Measurements from ENCODE around the gene NLK.
"Not testable (repeated sequence)": the region's sequence is repeated elsewhere in the genome, so short reads cannot be mapped to it uniquely, and the experiment has no call there.

The NLK gene

DNA sequence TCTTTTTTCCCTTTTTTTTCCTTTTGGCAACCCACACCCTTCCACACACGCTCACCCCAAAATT lies at the start of gene NLK:
Gene NLK, plus strand, starts transcription at position 21 of the 64 bp plus-strand sequence. CDS start 197 bp downstream, outside the sequence.
- no peak for DNase-seq

DNA sequence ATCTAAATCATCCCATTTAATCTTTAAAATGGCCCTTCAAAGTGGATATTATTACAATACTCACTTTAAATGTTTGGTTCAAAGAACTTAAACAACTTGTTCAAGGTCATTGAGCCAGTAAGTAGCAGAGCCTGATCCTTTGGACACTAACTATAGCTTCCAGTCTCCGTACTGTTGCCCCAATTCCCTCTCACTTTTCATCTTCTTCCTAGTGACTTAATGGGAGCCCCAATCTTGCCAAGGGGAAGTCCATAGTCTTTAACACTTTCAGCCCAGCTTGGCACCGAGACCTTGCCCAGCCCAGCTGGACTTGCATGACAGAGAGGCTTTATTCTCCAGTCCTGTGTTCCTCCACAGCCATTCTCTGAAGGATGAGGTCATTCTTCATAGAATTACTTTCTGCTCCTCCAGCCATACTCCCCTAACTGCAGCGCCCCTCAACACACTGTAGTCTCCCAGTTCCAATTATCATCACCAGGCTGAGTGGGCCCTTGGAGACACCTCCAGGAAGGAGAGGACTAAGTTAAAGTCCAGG lies 49.2 kb upstream of the NLK start:
- DNase-seq, result no peak

DNA sequence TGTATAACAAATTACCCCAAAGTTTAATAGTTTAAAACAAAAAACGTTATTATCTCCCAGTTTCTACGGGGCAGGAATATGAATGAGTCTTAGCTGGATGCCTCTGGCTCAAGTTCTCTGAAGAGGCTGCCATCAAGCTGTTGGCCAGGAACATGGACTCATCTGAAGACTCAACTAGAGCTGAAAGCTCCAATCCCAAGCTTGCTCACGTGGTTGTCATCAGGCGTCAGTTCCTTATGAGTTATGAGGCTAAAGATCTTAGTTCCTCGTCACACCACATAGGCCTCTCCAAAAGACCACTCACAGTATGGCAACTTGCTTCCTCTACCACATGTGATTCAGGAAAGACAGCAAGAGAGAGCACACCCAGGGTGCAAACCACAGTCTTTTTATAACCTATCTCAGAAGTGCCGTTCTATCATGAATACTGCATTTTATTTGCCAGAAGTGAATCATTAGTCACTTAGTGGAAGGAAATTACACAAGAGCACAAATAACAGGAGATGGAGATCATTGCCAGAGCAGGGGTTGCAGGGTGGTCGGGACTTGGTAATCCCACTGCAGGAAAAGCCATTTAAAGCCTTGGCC lies 48.7 kb upstream of the NLK start:
- DNase-seq, result no peak

DNA sequence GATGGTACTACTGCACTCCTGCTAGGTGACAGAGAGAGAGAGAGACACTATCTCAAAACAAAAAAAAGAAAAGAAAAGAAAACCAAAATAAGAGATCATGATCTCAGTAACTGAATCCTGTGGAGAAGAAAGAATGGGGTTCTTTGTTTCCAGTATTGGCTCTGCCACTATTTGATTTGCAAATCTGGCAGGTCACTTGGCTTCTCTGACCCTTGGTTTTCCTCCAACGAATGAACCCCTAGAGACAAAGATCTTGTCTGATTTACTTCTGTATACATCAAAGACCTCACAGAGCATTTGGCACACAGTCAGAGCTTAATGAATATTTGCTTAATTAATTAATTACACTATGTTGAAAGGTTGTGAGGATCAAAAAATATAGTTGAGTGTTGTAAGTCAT lies 47.9 kb upstream of the NLK start:
- DNase-seq, result no peak

DNA sequence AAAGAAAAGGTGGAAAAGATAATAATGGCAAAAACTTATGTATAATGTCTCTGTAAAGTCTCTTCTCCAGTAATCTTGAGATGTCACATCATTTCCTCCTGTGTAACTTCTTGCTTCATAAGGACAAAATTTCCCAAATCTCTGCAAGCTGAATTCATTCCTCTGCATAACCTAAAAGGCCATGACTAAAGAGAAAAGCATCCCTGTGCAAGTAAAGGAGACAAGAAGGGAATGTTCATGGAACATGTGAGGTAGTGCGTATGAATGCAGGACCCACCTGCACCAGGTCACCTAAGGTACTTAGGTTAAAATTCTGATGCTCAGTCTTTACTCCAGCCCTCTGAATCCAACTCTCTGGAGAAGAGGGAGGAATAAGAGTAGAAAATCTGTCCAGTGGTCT lies 46.9 kb upstream of the NLK start:
- DNase-seq, result no peak

DNA sequence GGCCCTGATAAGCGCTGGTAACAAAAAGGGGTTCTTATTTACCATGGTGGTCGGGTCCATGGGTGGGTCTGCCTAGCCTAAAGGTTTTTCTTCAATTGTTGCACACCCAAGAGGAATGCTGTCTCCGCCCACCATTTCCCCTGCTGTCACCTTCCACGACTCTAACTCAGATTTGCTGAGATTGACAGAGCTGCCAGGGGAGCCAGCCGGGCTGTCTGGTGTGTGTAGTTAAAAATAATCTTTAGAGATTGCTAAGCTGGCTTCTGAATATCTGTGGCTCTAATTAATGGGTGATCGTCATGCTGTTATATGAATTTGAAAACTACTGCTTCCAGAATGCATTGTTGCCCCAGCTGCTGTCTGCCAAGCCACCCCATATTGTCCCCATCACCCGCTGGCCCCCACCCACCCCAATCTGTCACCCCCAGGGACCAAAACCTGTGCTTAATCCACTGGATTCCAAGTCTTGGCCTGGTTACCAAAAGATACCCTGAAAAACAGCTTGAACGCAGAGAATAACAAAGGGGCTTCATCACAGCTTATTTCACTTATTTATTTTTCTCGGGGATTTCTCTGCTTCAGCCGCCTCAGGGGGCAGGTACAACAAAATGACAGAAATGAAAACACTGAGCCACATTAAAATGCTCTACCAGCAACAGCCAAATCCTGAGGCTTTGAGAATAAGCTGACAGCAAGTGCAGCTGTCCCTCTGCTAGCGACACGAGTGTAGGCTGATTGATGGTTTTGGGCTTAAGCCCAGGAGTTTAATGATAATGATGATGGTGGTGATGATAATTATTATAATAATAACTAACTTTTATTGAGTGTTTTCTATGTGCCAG lies 46.1 kb upstream of the NLK start:
- DNase-seq, result no peak

DNA sequence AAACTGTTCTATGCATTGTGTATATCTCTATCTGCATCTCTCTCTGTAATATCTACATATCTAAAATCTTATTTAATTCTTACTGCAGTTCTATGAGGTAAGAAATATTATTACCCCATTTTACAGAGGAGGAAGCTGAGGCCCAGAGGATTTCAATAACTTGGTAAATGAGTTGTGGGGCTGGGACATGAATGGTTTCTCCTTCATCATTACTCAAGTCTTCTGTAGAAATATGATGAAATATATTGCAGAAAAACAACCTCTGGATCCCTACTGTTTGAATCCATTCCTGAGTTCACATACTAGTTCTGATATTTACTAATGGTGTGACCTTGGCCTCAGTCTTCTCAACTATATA lies 45.5 kb upstream of the NLK start:
- no peak for DNase-seq

DNA sequence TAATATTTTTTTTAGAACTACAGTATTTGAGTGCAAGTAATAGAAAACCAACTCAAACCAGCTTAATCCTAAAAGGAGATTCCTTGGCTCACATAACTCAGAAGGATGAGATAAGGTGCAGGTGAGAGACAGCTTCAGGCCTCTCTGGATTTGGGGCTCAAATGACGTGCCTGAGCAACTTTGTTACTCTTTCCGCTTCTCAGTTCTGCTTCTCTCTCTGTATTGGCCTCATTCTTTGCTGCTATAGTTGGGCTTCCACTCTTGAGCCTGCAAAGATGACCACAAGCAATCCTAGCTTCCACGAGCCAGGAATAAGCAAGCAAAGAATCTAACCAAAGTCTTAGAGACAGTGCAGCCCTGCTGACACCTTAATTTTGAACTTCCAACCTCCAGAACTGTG lies 45.0 kb upstream of the NLK start:
- no peak for DNase-seq

DNA sequence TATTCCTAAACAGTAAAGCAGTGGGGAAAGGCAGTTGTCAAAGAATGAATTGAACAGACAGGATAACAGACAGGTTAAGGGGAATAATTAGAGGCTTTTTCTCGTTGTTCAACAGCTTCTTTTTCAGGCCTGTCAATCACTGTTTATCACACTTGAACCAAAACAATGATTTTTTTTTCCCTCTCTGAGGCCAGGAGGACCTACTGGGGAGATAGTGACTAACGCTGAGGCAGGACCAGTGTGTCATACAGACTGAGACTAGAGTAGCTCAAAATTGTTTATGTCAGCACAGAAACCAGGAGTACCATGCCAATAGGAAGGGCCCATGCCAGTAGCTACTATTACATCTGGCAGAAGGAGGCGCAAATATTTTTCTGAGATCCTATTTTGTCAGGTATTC lies 41.3 kb upstream of the NLK start:
- DNase-seq, result no peak

DNA sequence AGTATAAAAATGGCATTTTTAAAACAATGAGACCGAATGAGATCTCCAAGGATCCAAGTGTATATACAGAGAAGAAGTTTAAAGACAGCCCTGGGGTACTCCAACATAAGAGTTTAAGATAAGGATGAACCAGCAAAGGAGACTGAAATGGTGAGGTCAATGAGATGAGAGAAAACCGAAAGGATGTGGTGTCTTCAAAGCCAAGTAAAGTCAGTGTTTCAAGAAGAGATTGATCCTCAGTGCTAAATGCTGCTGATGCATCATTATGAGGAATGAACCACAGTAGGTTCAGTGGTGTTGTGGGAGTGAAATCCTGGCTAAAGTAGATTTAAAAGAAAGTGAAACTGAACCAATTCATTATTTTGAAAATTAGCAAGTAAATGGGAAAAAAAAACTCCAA lies 38.1 kb upstream of the NLK start:
- DNase-seq, result no peak

DNA sequence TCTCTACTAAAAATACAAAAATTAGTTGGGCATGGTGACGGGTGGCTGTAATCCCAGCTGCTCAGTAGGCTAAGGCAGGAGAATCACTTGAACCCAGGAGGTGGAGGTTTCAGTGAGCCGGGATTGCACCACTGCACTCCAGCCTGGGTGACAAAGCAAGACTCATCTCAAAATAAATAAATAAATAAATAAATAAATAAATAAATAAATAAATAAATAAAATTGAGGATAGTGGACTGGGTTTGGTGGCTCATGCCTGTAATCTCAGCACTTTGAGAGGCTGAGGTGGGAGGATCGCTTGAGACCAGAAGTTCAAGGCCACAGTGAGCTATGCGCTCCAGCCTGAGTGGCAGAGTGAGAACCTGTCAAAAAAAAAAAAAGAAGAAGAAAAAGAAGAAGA lies 34.6 kb upstream of the NLK start:
- DNase-seq, result not testable (repeated sequence)

DNA sequence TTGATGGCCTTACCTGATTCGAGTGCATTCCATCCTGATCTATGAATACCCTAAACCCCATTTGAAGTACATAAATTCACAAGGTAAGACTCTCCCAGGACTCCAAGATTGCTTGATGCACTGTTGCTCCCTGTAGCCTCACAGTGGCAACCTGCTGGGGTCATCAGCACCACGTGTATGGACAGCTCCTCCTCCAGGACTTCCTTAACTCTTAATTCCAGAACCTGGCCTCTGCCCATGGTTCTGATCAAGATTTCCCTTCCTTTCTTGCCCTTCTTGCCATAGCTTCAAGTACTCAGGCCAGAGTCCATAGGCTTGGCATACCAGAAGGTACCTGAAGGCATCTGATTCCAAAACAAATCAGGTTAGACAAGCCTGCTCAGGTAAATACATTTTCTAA lies 34.0 kb upstream of the NLK start:
- no peak for DNase-seq

DNA sequence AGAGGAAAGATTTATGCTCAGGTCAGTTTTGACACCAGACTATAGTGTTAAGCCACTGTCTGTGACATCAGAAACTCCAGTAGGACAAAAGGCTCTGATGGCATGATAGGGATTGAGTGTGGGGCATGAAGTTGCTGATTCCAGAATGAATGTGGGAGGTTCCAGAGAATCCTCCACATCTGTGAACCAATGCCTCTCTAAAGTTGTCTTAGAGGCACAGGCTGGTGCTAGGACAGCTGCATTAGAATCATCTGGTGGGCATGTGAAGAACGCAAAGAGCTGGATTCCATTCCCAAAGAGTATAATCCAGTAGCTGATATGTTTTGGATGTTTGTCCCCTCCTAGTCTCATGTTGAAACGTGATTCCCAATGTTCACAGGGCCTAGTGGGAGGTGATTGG lies 32.1 kb upstream of the NLK start:
- no peak for DNase-seq

DNA sequence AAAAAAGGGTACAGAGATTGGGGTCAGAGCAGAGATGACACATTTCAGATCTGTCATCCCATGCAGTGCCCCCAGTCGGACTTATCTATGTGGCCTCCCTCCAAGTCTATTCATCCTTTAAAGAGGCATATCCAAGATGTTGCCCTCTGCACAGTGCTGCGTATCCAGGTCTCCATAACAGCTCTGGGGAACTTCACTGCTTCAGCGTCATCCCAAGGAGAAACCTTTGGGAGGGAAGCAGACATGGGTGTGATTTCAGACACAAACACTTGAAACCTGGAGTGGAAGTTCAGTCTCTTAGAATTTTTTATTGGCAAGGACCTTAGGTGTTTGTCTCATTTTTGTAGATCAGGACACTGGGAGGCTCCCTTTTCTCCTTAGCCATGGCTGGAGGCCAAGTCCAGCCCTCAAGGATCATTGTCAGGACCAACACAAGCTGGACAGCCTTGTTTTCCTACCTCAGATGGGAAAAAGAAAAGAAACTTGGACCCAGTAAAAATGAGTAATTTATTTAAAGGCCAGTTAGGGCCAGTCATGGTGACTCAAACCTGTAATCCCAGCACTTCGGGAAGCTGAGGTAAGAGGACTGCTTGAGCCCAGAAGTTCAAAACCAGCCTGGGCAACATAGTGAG lies 23.9 kb upstream of the NLK start:
- DNase-seq, result no peak

DNA sequence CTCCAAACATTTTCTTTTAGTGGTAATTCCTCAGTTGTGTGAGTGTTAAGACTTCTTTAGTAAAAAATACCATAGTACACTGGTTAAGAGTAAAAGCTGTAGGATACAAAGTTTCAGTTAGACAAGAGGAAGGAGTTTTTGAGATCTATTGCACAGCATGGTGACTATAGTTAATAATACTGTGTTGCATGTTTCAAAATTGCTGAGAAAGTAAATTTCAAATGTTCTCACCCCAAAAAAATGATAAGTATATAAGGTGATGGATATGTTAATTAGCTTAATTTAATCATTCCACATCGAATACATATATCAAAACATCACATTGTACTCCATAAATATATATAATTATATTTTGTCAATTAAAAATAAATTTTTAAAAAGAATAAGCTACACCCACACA lies 22.0 kb upstream of the NLK start:
- no peak for DNase-seq

DNA sequence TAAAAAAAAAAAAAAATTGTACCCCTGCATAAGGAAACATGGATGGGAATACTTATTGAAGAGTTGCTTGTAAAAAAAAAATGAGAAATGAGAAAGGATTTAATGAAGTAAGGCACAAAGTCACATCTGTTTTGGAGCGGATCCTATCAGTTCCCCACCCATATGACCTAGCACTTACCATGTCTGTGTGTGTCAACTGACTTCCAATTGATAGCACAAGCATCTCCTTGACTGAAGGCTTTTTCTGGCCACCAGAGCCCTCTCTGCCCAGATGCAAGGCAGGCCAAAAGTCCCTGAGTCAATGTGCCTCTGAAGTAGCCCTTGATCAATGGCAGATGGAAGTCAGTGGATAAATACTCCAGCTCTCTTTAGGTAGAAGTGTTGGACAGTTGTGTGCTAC lies 13.4 kb upstream of the NLK start:
- no peak for DNase-seq

DNA sequence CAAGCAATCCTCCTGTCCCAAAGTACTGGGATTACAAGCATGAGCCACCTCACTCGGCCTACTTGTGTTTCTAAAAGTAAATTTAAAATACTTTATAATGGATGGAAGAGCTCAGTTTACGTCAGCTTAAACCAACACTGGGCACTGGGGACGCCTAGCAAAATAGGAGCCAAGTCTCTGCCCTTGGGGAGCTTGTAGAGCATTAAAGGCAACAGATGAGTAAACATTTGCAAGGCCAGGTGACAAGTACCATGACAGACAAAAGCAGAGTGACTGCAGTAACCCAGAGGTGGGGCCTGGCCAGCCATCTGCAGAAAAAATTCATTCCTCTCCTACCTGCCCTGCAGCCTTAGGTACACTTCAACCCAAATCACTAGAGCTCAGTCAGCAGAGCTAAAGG lies 12.1 kb upstream of the NLK start:
- DNase-seq, result no peak

DNA sequence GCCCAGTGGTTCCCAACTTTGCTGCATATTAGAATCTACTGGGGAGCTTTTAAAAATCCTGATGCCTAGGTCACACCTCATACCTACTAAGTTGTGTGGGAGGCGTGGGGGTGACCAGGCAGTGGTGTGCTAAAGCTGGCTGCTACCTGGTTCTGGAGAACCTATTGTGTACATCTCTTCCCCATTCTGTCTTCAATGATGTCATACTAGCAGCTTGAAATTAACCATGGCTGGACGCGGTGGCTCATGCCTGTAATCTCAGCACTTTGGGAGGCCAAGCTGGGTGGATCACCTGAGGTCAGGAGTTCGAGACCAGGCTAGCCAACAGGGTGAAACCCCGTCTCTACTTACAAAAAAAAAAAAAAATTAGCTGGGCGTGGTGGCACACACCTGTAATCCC lies 11.3 kb upstream of the NLK start:
- no peak for DNase-seq

DNA sequence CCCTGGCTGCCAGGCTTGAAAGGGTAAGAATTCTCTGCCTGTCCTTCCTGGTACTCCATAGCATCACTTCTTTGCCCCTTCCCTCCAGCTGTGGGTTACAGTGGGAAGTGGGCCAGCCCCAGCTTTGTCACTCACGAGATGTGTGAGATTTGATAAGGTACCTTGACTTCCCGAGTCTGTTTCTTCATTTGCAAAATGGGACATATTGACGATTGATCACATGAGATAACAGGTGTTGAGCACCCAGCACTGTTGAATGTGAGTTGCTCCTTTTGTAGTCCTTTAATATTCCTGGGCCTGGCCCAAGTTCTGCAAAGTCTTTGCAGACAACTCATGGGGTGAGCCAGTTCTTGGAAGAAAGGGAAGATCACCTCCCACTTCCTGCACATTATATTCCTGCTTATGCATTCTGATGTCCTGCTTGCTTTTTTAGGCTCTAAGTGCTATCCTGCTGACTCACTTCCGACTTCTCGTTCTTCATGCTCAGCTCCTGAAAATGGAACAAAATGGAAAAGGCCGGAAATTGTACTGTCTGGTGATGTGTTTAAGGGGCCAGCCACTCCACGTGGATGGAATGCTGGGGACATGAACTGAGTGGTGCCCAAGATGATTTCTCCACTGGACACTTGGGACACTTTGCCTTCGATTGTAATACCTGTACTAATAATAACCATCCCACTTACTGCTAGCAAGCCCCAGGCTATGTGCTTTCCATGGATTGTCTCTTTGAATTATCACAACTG lies 8.3 kb upstream of the NLK start:
- no peak for DNase-seq

DNA sequence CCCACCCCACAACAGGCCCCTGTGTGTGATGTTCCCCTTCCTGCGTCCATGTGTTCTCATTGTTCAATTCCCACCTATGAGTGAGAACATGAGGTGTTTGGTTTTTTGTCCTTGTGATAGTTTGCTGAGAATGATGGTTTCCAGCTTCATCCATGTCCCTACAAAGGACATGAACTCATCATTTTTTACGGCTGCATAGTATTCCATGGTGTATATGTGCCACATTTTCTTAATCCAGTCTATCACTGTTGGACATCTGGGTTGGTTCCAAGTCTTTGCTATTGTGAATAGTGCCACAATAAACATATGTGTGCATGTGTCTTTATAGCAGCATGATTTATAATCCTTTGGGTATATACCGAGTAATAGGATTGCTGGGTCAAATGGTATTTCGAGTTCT lies 7.0 kb upstream of the NLK start:
- DNase-seq, result not testable (repeated sequence)

DNA sequence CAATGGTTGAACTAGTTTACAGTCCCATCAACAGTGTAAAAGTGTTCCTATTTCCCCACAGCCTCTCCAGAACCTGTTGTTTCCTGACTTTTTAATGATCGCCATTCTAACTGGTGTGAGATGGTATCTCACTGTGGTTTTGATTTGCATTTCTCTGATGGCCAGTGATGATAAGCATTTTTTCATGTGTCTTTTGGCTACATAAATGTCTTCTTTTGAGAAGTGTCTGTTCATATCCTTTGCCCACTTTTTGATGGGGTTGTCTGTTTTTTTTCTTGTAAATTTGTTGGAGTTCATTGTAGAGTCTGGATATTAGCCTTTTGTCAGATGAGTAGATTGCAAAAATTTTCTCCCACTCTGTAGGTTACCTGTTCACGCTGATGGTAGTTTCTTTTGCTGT lies 6.6 kb upstream of the NLK start:
- not testable (repeated sequence) for DNase-seq

DNA sequence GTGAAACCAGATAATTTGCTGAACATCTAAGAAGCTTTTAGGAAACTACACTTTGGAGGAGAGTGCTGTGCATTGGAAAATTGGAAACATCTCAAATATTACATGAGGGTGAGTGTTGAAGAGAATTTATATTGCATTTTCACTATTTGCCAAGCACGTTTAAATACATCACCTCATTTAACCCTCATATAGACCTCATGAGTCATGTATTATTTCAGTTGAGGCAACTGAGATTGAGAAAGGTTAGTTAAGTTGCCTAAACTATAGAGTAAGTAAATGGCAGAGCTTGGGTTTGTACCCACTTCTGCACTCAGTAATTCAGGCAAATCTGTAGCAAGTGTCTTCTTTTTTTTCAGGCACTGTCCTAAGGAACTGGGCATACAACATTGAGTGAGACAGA lies 3.7 kb upstream of the NLK start:
- DNase-seq, result no peak

DNA sequence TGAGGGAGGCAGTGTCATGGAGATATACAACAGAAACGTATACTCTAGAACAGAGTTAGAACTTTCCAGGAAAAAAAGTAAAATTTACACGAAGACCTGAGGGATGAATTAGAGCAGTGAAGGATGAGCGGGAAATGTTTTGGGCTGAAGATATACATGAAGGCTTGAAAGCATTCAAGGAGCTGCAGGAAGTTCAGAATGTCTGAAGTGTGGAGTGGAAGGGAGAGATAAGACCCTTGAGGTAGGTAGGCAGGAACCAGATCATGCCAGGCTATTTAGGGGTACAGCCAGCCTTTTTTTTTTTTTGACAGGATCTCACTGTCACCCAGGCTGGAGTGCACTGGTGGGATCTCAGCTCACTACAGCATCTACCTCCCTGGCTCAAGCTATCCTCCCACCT lies 3.2 kb upstream of the NLK start:
- DNase-seq, result no peak

DNA sequence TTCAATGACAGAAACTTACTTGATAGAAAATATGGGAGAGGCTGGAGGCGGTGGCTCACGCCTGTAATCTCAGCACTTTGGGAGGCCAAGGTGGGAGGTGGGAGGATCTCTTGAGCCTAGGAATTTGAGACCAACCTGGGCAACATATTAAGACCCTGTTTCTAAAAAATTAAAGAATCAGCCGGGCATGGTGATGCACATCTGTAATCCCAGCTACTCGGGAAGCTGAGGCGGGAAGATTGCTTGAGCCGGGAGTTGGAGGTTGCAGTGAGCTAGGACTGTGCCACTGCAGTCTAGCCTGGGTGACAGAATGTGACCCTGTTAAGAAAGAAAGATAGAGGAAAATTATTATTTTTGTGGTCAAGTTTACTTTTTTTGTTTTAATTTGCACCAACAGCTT lies 2.1 kb upstream of the NLK start:
- no peak for DNase-seq

Measured in CD4-positive, alpha-beta T cell treated with Interleukin-17A for 1 hour (primary cell).